ENCODE results near the gene S100A14.

The S100A14 gene

DNA sequence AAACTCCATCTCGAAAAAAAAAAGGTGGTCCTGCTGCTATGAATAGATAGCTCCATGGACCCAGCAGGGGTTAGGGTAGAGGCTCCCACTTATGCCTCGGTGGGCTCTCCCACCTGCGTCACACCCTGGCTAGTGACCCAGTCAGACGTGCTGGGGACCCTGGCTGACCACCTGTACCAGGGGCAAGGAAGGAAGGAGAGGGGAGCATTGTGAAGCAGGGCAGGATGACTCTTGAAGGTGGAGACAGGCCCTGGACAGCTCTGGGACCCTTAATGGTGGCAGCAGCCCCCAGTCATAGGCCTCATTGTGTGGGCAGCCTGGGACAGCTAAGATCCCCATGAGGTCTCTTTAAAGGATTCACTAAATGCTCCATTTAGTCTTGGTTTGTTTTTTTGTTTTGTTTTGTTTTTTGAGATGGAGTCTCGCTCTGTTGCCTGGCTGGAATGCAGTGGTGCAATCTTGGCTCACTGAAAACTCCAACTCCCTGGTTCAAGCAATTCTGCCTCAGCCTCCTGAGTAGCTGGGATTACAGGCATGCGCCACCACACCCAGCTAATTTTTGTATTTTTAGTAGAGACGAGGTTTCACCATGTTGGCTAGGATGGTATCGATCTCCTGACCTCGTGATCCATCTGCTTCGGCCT, 32.0 kb upstream of the S100A14 start:
- Histone ChIP-seq H3K27ac (ENCODE audit: insufficient read depth in 1 of 2, low read depth in 1 of 2, low read length in 2 of 2, poor library complexity in 1 of 2, severe bottlenecking in 2 of 2) (no peak overlapping the region), H3K36me3 (ENCODE audit: control insufficient read depth in 4 of 4, insufficient read depth in 4 of 4, low read length in 3 of 4) (peaks cover 4 to 42% (median 29%) of the 10 kb centered on the region in 4 experiments), H3K9me3 (ENCODE audit: control extremely low read depth in 1 of 5, control insufficient read depth in 4 of 5, insufficient read depth in 2 of 5, low read depth in 1 of 5, low read length in 4 of 5) (no peaks in the 10 kb centered on the region), H3K27me3 (replicated peaks in 2 of 5; ENCODE audit: control insufficient read depth in 4 of 5, insufficient read depth in 5 of 5, low read length in 4 of 5) (no peaks in the 10 kb centered on the region), H3K4me3 (ENCODE audit: control insufficient read depth in 1 of 7, extremely low read depth in 1 of 7, insufficient read depth in 4 of 7, low read depth in 2 of 7, low read length in 6 of 7) (no peak overlapping the region), H3K4me1 (ENCODE audit: control extremely low read depth in 1 of 4, control insufficient read depth in 4 of 4, insufficient read depth in 4 of 4, low read length in 3 of 4) (peaks cover 0 to 13% (median 8%) of the 10 kb centered on the region in 4 experiments)
- ChIA-PET POLR2A (interaction anchor here (0.6 to 2.2 kb wide), 2 partner anchors 14 to 167 kb away, joined by 5 to 9 read pairs; partner anchors contain the start of gene CHTOP), CTCF (interaction anchor here (1.5 to 2.7 kb wide), 3 partner anchors 10 to 20 kb away, joined by 4 to 10 read pairs (median 4); partner anchors contain the start of genes CHTOP, S100A1 and S100A13)
- no peak for DNase-seq
- WGBS (ENCODE audit: insufficient coverage): 90% methylated on average over 10 of the region's 10 CpGs

- peaks cover 8 to 50% (median 35%) of the 10 kb centered on the region in 4 experiments for H3K36me3 ChIP-seq (ENCODE audit: control insufficient read depth in 4 of 4, insufficient read depth in 4 of 4, low read length in 3 of 4)
- H3K4me3 ChIP-seq (ENCODE audit: control insufficient read depth in 1 of 7, extremely low read depth in 1 of 7, insufficient read depth in 4 of 7, low read depth in 2 of 7, low read length in 6 of 7): no peak overlapping the region
- DNase-seq: no peak
- peaks cover 0 to 7% (median 2%) of the 10 kb centered on the region in 4 experiments for H3K4me1 ChIP-seq (ENCODE audit: control extremely low read depth in 1 of 4, control insufficient read depth in 4 of 4, insufficient read depth in 4 of 4, low read length in 3 of 4)
- no peaks in the 10 kb centered on the region for H3K27me3 ChIP-seq (replicated peaks in 2 of 5; ENCODE audit: control insufficient read depth in 4 of 5, insufficient read depth in 5 of 5, low read length in 4 of 5)
- ChIA-PET POLR2A (interaction anchor here (0.6 to 2.2 kb wide), 2 partner anchors 13 to 168 kb away, joined by 5 to 9 read pairs; partner anchors contain the start of gene CHTOP), CTCF (interaction anchor here (1.5 to 2.7 kb wide), 2 partner anchors 13 to 19 kb away, joined by 4 to 10 read pairs; partner anchors contain the start of genes CHTOP, S100A1 and S100A13)
- WGBS (ENCODE audit: insufficient coverage): 90% methylated on average over 1 of the region's 2 CpGs
- H3K9me3 ChIP-seq (ENCODE audit: control extremely low read depth in 1 of 5, control insufficient read depth in 4 of 5, insufficient read depth in 2 of 5, low read depth in 1 of 5, low read length in 4 of 5): no peaks in the 10 kb centered on the region
- no peak overlapping the region for H3K27ac ChIP-seq (ENCODE audit: insufficient read depth in 1 of 2, low read depth in 1 of 2, low read length in 2 of 2, poor library complexity in 1 of 2, severe bottlenecking in 2 of 2)
Observed at GRCh38 chr1:153647346-153647714, 31.2 kb upstream of the S100A14 start.

- POLR2A ChIA-PET: interaction anchor here (2.2 kb wide), 1 partner anchor 13 kb away, joined by 9 read pairs; the partner anchor contains the start of gene CHTOP
- WGBS (ENCODE audit: insufficient coverage): 89% methylated on average over 4 of the region's 5 CpGs
- peaks cover 13 to 55% (median 40%) of the 10 kb centered on the region in 4 experiments for H3K36me3 ChIP-seq (ENCODE audit: control insufficient read depth in 4 of 4, insufficient read depth in 4 of 4, low read length in 3 of 4)
- no peak for DNase-seq
- H3K4me3 ChIP-seq (ENCODE audit: control insufficient read depth in 1 of 7, extremely low read depth in 1 of 7, insufficient read depth in 4 of 7, low read depth in 2 of 7, low read length in 6 of 7): no peak overlapping the region
- peaks cover 0 to 7% (median 2%) of the 10 kb centered on the region in 4 experiments for H3K4me1 ChIP-seq (ENCODE audit: control extremely low read depth in 1 of 4, control insufficient read depth in 4 of 4, insufficient read depth in 4 of 4, low read length in 3 of 4)
- no peaks in the 10 kb centered on the region for H3K9me3 ChIP-seq (ENCODE audit: control extremely low read depth in 1 of 5, control insufficient read depth in 4 of 5, insufficient read depth in 2 of 5, low read depth in 1 of 5, low read length in 4 of 5)
- no peak overlapping the region for H3K27ac ChIP-seq (ENCODE audit: insufficient read depth in 1 of 2, low read depth in 1 of 2, low read length in 2 of 2, poor library complexity in 1 of 2, severe bottlenecking in 2 of 2)
- no peaks in the 10 kb centered on the region for H3K27me3 ChIP-seq (replicated peaks in 2 of 5; ENCODE audit: control insufficient read depth in 4 of 5, insufficient read depth in 5 of 5, low read length in 4 of 5)
- CTCF ChIA-PET: interaction anchor here (2.0 to 2.7 kb wide), 2 partner anchors 11 to 19 kb away, joined by 7 to 10 read pairs; partner anchors contain the start of genes S100A1 and S100A13
Observed at GRCh38 chr1:153646672-153647345, 30.7 kb upstream of the S100A14 start.

- H3K4me1 ChIP-seq (ENCODE audit: control extremely low read depth in 1 of 4, control insufficient read depth in 4 of 4, insufficient read depth in 4 of 4, low read length in 3 of 4): no peaks in the 10 kb centered on the region
- CTCF ChIA-PET: interaction anchor here (0.9 to 3.3 kb wide), 7 partner anchors 9 to 73 kb away, joined by 3 to 15 read pairs (median 8); partner anchors contain the start of genes CHTOP, S100A1 and S100A13
Observed at GRCh38 chr1:153643816-153644215, 27.7 kb upstream of the S100A14 start.

DNA sequence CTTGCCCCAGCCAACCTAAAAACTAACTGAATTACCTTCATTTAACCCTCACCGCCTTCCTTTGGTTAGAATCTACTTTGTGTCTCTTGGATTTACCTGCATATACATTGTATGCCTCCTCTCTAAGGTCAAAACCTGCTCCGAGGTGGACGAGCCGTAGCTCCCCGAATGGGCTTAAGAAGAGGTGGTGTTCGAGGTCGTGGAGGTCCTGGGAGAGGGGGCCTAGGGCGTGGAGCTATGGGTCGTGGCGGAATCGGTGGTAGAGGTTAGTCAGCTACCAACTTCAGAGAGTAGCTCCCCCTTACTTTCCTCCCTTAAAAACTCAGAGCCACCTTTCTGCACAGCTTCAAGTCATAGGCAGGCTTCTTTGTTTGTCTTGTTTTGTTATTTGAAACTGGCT, 27.0 kb upstream of the S100A14 start:
- H3K4me3 ChIP-seq (ENCODE audit: control insufficient read depth in 1 of 7, extremely low read depth in 1 of 7, insufficient read depth in 4 of 7, low read depth in 2 of 7, low read length in 6 of 7): no peak overlapping the region
- peak overlapping the region in 1 of 2 experiments; percentile 19 for H3K27ac ChIP-seq (ENCODE audit: insufficient read depth in 1 of 2, low read depth in 1 of 2, low read length in 2 of 2, poor library complexity in 1 of 2, severe bottlenecking in 2 of 2)
- no peak for DNase-seq
- H3K36me3 ChIP-seq (ENCODE audit: control insufficient read depth in 4 of 4, insufficient read depth in 4 of 4, low read length in 3 of 4): peaks cover 17 to 92% (median 62%) of the 10 kb centered on the region in 4 experiments
- no peaks in the 10 kb centered on the region for H3K27me3 ChIP-seq (replicated peaks in 2 of 5; ENCODE audit: control insufficient read depth in 4 of 5, insufficient read depth in 5 of 5, low read length in 4 of 5)
- H3K9me3 ChIP-seq (ENCODE audit: control extremely low read depth in 1 of 5, control insufficient read depth in 4 of 5, insufficient read depth in 2 of 5, low read depth in 1 of 5, low read length in 4 of 5): no peaks in the 10 kb centered on the region
- ChIA-PET POLR2A (interaction anchor here (1.1 kb wide), 1 partner anchor 9 kb away, joined by 6 read pairs; the partner anchor contains the start of gene CHTOP), CTCF (interaction anchor here (0.8 to 3.3 kb wide), 9 partner anchors 9 to 73 kb away, joined by 3 to 15 read pairs (median 4); partner anchors contain the start of genes CHTOP, S100A1 and S100A13)
- WGBS (ENCODE audit: insufficient coverage): no CpG with 5 or more reads among the region's 11 CpGs
- no peaks in the 10 kb centered on the region for H3K4me1 ChIP-seq (ENCODE audit: control extremely low read depth in 1 of 4, control insufficient read depth in 4 of 4, insufficient read depth in 4 of 4, low read length in 3 of 4)

More at GRCh38 chr1:153643816-153644215, 27.7 kb upstream of the S100A14 start:
- peaks cover 17 to 85% (median 55%) of the 10 kb centered on the region in 4 experiments for H3K36me3 ChIP-seq (ENCODE audit: control insufficient read depth in 4 of 4, insufficient read depth in 4 of 4, low read length in 3 of 4)
- H3K9me3 ChIP-seq (ENCODE audit: control extremely low read depth in 1 of 5, control insufficient read depth in 4 of 5, insufficient read depth in 2 of 5, low read depth in 1 of 5, low read length in 4 of 5): no peaks in the 10 kb centered on the region
- POLR2A ChIA-PET: no interaction called here
- H3K27ac ChIP-seq (ENCODE audit: insufficient read depth in 1 of 2, low read depth in 1 of 2, low read length in 2 of 2, poor library complexity in 1 of 2, severe bottlenecking in 2 of 2): peak overlapping the region in 1 of 2 experiments; percentile 37
- no peaks in the 10 kb centered on the region for H3K27me3 ChIP-seq (replicated peaks in 2 of 5; ENCODE audit: control insufficient read depth in 4 of 5, insufficient read depth in 5 of 5, low read length in 4 of 5)
- no peak overlapping the region for H3K4me3 ChIP-seq (ENCODE audit: control insufficient read depth in 1 of 7, extremely low read depth in 1 of 7, insufficient read depth in 4 of 7, low read depth in 2 of 7, low read length in 6 of 7)
- no peak for DNase-seq

DNA sequence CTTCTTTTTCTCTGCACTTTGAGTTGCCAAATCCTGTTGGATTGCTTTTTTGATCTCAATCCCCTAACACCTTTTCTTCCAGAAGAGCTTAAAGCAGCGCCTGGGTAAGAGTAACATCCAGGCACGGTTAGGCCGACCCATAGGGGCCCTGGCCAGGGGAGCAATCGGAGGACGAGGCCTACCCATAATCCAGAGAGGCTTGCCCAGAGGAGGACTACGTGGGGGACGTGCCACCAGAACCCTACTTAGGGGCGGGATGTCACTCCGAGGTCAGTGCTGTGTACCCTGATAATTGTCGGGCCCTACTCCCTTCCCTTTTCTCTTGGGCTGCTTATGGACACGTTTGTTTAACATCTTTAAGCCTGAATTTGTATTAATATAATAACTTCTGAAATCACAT, 26.0 kb upstream of the S100A14 start:
- H3K27me3 ChIP-seq (replicated peaks in 2 of 5; ENCODE audit: control insufficient read depth in 4 of 5, insufficient read depth in 5 of 5, low read length in 4 of 5): no peaks in the 10 kb centered on the region
- peaks cover 20 to 98% (median 67%) of the 10 kb centered on the region in 4 experiments for H3K36me3 ChIP-seq (ENCODE audit: control insufficient read depth in 4 of 4, insufficient read depth in 4 of 4, low read length in 3 of 4)
- ChIA-PET CTCF (interaction anchor here (1.6 kb wide), 1 partner anchor 34 kb away, joined by 8 read pairs; no protein-coding TSS in a partner anchor), POLR2A (no interaction called here)
- H3K9me3 ChIP-seq (ENCODE audit: control extremely low read depth in 1 of 5, control insufficient read depth in 4 of 5, insufficient read depth in 2 of 5, low read depth in 1 of 5, low read length in 4 of 5): no peaks in the 10 kb centered on the region
- H3K4me1 ChIP-seq (ENCODE audit: control extremely low read depth in 1 of 4, control insufficient read depth in 4 of 4, insufficient read depth in 4 of 4, low read length in 3 of 4): no peaks in the 10 kb centered on the region
- peak overlapping the region in 1 of 2 experiments; percentile 47 for H3K27ac ChIP-seq (ENCODE audit: insufficient read depth in 1 of 2, low read depth in 1 of 2, low read length in 2 of 2, poor library complexity in 1 of 2, severe bottlenecking in 2 of 2)
- 93% methylated on average over 6 of the region's 11 CpGs for WGBS (ENCODE audit: insufficient coverage)
- no peak overlapping the region for H3K4me3 ChIP-seq (ENCODE audit: control insufficient read depth in 1 of 7, extremely low read depth in 1 of 7, insufficient read depth in 4 of 7, low read depth in 2 of 7, low read length in 6 of 7)
- no peak for DNase-seq
